ENCODE measurements around the gene GRPEL1. TPM values are rescaled to one million over a fixed set of nuclear protein-coding genes. Genes with fewer than 3 reads are reported as not detected.

Gene GRPEL1
- total and polyA plus RNA-seq, 2 of the 8 experiments (the other 6 are each of a cell fraction or from before 2014, with no cell fraction given): 13.5 to 39.9 TPM

DNA sequence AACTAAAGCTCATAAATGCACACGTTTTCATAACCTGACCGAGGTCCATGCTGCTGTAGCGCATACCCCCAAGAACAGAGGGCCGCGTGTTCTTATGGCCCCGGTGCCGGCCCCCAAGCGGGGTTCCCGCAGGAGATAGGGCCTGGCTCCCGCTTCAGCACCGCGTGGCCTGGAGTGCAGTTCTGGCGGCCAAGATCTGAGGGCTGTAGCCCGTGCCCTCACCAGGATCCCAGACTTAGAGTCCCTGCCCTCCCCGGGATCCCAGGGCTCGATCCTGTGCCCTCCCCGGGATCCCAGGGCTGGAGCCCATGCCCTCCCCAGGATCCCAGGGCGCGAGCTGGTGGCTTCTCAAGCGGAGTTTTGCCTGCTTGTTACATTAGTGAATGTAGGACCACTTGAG is 1.0 kb upstream of the GRPEL1 start:
- WGBS, 2 experiments (ENCODE audit: extremely low coverage in 1 of 2, insufficient coverage in 1 of 2, insufficient read length in 1 of 2, insufficient replicate concordance in 2 of 2, low coverage in 1 of 2, low lambda C conversion rate in 2 of 2, missing lambda C conversion rate in 1 of 2): 14% methylated on average over 20 of the region's 20 CpGs; no CpG with 5 or more reads in 1 of the 2 experiments
- no peak overlapping the region; the same call in 1 of the 2 replicates for H2AFZ ChIP-seq (ENCODE audit: low read length)
- POLR2A ChIA-PET (ENCODE audit: partially characterized antibody): interaction anchor here (1.2 to 2.8 kb wide), 7 partner anchors 15 to 153 kb away, joined by 4 to 13 read pairs (median 6); partner anchors contain the start of gene TADA2B

More for the DNA sequence above, 1.0 kb upstream of the GRPEL1 start:
- H3K4ac ChIP-seq (replicated peaks; ENCODE audit: insufficient read length, low read depth, low read length): peak overlapping the region; percentile 29
- H2BK12ac ChIP-seq (ENCODE audit: low read depth, low read length): no peak overlapping the region
- H3K4me2 ChIP-seq (ENCODE audit: insufficient read depth in 1 of 2, low read depth in 2 of 2, low read length in 2 of 2): peak overlapping the region; percentile 67 to 73
- H3K9me3 ChIP-seq (ENCODE audit: insufficient read depth in 2 of 2, low read depth in 1 of 2, low read length in 1 of 2): no peaks in the 10 kb centered on the region
- peaks cover 2 to 6% (median 4%) of the 10 kb centered on the region in 4 experiments; a peak in 2 of 7 replicates for H3K4me1 ChIP-seq (replicated peaks in 1 of 4; ENCODE audit: control insufficient read depth in 3 of 4, insufficient read depth in 4 of 4, low read length in 3 of 4)
- no peak overlapping the region for H2BK20ac ChIP-seq (ENCODE audit: low read length)
- FAIRE-seq (no peak), DNase-seq (ENCODE audit: low read depth in 1 of 2, low spot score in 2 of 2) (peak in 1 of 2 experiments; percentile 60)
- H3K14ac ChIP-seq (ENCODE audit: insufficient read length): no peak overlapping the region
- H2AK5ac ChIP-seq (ENCODE audit: low read depth, low read length): no peak overlapping the region
- H3K56ac ChIP-seq (replicated peaks; ENCODE audit: insufficient read length, low read depth, low read length): no peak overlapping the region
- H3K79me2 ChIP-seq (ENCODE audit: control insufficient read depth in 1 of 2, insufficient read depth in 2 of 2, low read length in 2 of 2): peaks cover 0 to 27% of the 10 kb centered on the region in 2 experiments; a peak in 2 of 4 replicates
- TF ChIP-seq, protein P1, sequence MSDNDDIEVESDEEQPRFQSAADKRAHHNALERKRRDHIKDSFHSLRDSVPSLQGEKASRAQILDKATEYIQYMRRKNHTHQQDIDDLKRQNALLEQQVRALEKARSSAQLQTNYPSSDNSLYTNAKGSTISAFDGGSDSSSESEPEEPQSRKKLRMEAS (IDR thresholded peaks at IDR 0.05): peak; percentile 67
- TF ChIP-seq, protein P2, sequence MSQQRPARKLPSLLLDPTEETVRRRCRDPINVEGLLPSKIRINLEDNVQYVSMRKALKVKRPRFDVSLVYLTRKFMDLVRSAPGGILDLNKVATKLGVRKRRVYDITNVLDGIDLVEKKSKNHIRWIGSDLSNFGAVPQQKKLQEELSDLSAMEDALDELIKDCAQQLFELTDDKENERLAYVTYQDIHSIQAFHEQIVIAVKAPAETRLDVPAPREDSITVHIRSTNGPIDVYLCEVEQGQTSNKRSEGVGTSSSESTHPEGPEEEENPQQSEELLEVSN (IDR thresholded peaks at IDR 0.05): peak; percentile 78
- no peak for TF ChIP-seq TCF12 (IDR thresholded peaks at IDR 0.05; ENCODE audit: low read depth, low read length)
- peak; percentile 3 for TF ChIP-seq EZH2 (IDR thresholded peaks at IDR 0.05; ENCODE audit: low read depth, low read length, severe bottlenecking)
- TF ChIP-seq EP300 (IDR thresholded peaks at IDR 0.05; ENCODE audit: borderline replicate concordance in 1 of 2, low read depth in 2 of 2, low read length in 2 of 2): no peak
- no peak overlapping the region for H2BK5ac ChIP-seq (ENCODE audit: low read depth, low read length)
- no peak overlapping the region for H3K18ac ChIP-seq (ENCODE audit: extremely low read depth, low read length)
- H3K27me3 ChIP-seq (replicated peaks in 1 of 4; ENCODE audit: control insufficient read depth in 3 of 4, extremely low read depth in 1 of 4, insufficient read depth in 3 of 4, low read length in 3 of 4): peaks cover 0 to 17% (median 10%) of the 10 kb centered on the region in 4 experiments; a peak in 6 of 7 replicates
- H4K20me1 ChIP-seq (replicated peaks in 1 of 2; ENCODE audit: control insufficient read depth in 1 of 2, insufficient read depth in 2 of 2, low read length in 2 of 2): peaks cover 9 to 11% of the 10 kb centered on the region in 2 experiments
- H2BK15ac ChIP-seq (ENCODE audit: low read length): no peak overlapping the region
- H4K5ac ChIP-seq (ENCODE audit: insufficient read length, low read depth, low read length): no peak overlapping the region
- peaks cover 0 to 5% (median 2%) of the 10 kb centered on the region in 4 experiments; a peak in 4 of 8 replicates for H3K36me3 ChIP-seq (ENCODE audit: control insufficient read depth in 2 of 4, insufficient read depth in 4 of 4, low read length in 3 of 4)
- CTCF ChIA-PET (ENCODE audit: partially characterized antibody): interaction anchor here (0.6 to 9.4 kb wide), 16 partner anchors 8 to 349 kb away, joined by 3 to 108 read pairs (median 12); partner anchors contain the start of gene TADA2B
- H3K23ac ChIP-seq (ENCODE audit: insufficient read length): no peak overlapping the region
- no peak overlapping the region for H3K27ac ChIP-seq (ENCODE audit: low read depth, low read length)
- no peak overlapping the region for H2BK120ac ChIP-seq (replicated peaks; ENCODE audit: low read depth, low read length)
- no peak overlapping the region; a peak in 1 of 7 replicates for H3K9ac ChIP-seq (replicated peaks in 1 of 4; ENCODE audit: extremely low read depth in 1 of 4, low read depth in 3 of 4, low read length in 3 of 4)
- no peak overlapping the region for H4K8ac ChIP-seq (ENCODE audit: extremely low read depth, insufficient read depth, low read length)
- H3K79me1 ChIP-seq (ENCODE audit: low read depth, low read length): peaks cover 5% of the 10 kb centered on the region; the same call in 1 of the 2 replicates
- H3K4me3 ChIP-seq (ENCODE audit: extremely low read depth in 1 of 4, insufficient read depth in 2 of 4, low read depth in 3 of 4, low read length in 4 of 4): peak overlapping the region; percentile 70 to 79 (median 74)
- peaks cover 10% of the 10 kb centered on the region for H3K23me2 ChIP-seq (ENCODE audit: low read depth, low read length)
- H4K91ac ChIP-seq (replicated peaks; ENCODE audit: insufficient read length, low read length): no peak overlapping the region
